ENCODE measurements around the gene PTDSS2.

- no peak for TF ChIP-seq CTCF (conservative IDR thresholded peaks at IDR 0.05; ENCODE audit: low read depth, low read length)
- no peak for TF ChIP-seq EZH2 (IDR thresholded peaks at IDR 0.05; ENCODE audit: borderline replicate concordance, low read depth, low read length, poor library complexity, severe bottlenecking)
Measured at GRCh38 chr11:417652-418342, 32.3 kb upstream of the PTDSS2 start.

Data from A673 (cell line).